Measurements from ENCODE around the gene DDIT4.
"Not testable (repeated sequence)": the region's sequence is repeated elsewhere in the genome, so short reads cannot be mapped to it uniquely, and the experiment has no call there.

DDIT4 gene

GRCh38 chr10:72249176-72249862, 24.4 kb upstream of the DDIT4 start:
- DNase-seq, result not testable (repeated sequence)

GRCh38 chr10:72250666-72251065, 23.1 kb upstream of the DDIT4 start:
- no peak for DNase-seq

- no peak for DNase-seq
These were observed 22.1 kb upstream of the DDIT4 start for GRCh38 chr10:72251635-72252034.

GRCh38 chr10:72252972-72253371, 20.8 kb upstream of the DDIT4 start:
- DNase-seq, result no peak

GRCh38 chr10:72253578-72253977, 20.1 kb upstream of the DDIT4 start:
- no peak for DNase-seq

GRCh38 chr10:72254813-72255568, 18.7 kb upstream of the DDIT4 start:
- no peak for DNase-seq

GRCh38 chr10:72255977-72256729, 17.6 kb upstream of the DDIT4 start:
- DNase-seq, result no peak

GRCh38 chr10:72257051-72257892, 16.5 kb upstream of the DDIT4 start:
- no peak for DNase-seq

- DNase-seq, result no peak
These were observed 15.1 kb upstream of the DDIT4 start for GRCh38 chr10:72258617-72259016.

GRCh38 chr10:72259491-72260238, 14.1 kb upstream of the DDIT4 start:
- no peak for DNase-seq

- peak; percentile 65 for DNase-seq
These were observed 13.3 kb upstream of the DDIT4 start for GRCh38 chr10:72260239-72260975.

- no peak for DNase-seq
These were observed 12.5 kb upstream of the DDIT4 start for GRCh38 chr10:72260976-72261783.

- DNase-seq, result no peak
These were observed 11.8 kb upstream of the DDIT4 start for GRCh38 chr10:72261784-72262404.

- DNase-seq, result no peak
These were observed 10.0 kb upstream of the DDIT4 start for GRCh38 chr10:72263613-72264241.

GRCh38 chr10:72264536-72264935, 9.2 kb upstream of the DDIT4 start:
- no peak for DNase-seq

GRCh38 chr10:72265508-72265907, 8.2 kb upstream of the DDIT4 start:
- no peak for DNase-seq

- no peak for DNase-seq
These were observed 7.5 kb upstream of the DDIT4 start for GRCh38 chr10:72265990-72266865.

- no peak for DNase-seq
These were observed 6.3 kb upstream of the DDIT4 start for GRCh38 chr10:72267381-72267780.
